Ecto neural progenitor cell (in vitro differentiated cells): Measurements from ENCODE around the gene POMGNT2.
"Not testable (repeated sequence)": the region's sequence is repeated elsewhere in the genome, so short reads cannot be mapped to it uniquely, and the experiment has no call there.

ENCODE experiments used
- DNase-seq: peaks from one replicate; pipeline ENCODE4 v3.0.0-alpha.2; 2018; ENCODE audit warnings: low spot score

POMGNT2 gene

GRCh38 chr3:43075904-43076661 lies 29.8 kb downstream of the POMGNT2 start:
- no peak for DNase-seq

- no peak for DNase-seq
These were observed 30.8 kb downstream of the POMGNT2 start for GRCh38 chr3:43074901-43075689.

- DNase-seq: no peak
These were observed 31.4 kb downstream of the POMGNT2 start for GRCh38 chr3:43074482-43074881.

GRCh38 chr3:43073836-43074220 lies 32.1 kb downstream of the POMGNT2 start:
- no peak for DNase-seq

GRCh38 chr3:43073116-43073835 lies 32.6 kb downstream of the POMGNT2 start:
- no peak for DNase-seq

- no peak for DNase-seq
These were observed 33.5 kb downstream of the POMGNT2 start for GRCh38 chr3:43072361-43072760.

GRCh38 chr3:43071313-43071893 lies 34.5 kb downstream of the POMGNT2 start:
- DNase-seq: no peak

- not testable (repeated sequence) for DNase-seq
These were observed 35.2 kb downstream of the POMGNT2 start for GRCh38 chr3:43070670-43071069.

- no peak for DNase-seq
These were observed 42.8 kb downstream of the POMGNT2 start for GRCh38 chr3:43063114-43063513.

- no peak for DNase-seq
These were observed 43.3 kb downstream of the POMGNT2 start for GRCh38 chr3:43062564-43063040.

- no peak for DNase-seq
These were observed 43.8 kb downstream of the POMGNT2 start for GRCh38 chr3:43062040-43062563.

- no peak for DNase-seq
These were observed 44.6 kb downstream of the POMGNT2 start for GRCh38 chr3:43061101-43061895.

GRCh38 chr3:43059456-43059855 lies 46.4 kb downstream of the POMGNT2 start:
- DNase-seq: no peak

GRCh38 chr3:43055806-43056770 lies 49.8 kb downstream of the POMGNT2 start:
- no peak for DNase-seq

- no peak for DNase-seq
These were observed 50.5 kb downstream of the POMGNT2 start for GRCh38 chr3:43055393-43055792.

- no peak for DNase-seq
These were observed 51.1 kb downstream of the POMGNT2 start for GRCh38 chr3:43054754-43055153.

GRCh38 chr3:43053291-43053690 lies 52.6 kb downstream of the POMGNT2 start:
- DNase-seq: no peak

- DNase-seq: no peak
These were observed 57.4 kb downstream of the POMGNT2 start for GRCh38 chr3:43048470-43048869.

- DNase-seq: no peak
These were observed 59.3 kb downstream of the POMGNT2 start for GRCh38 chr3:43046583-43046982.

GRCh38 chr3:43045079-43045478 lies 60.8 kb downstream of the POMGNT2 start:
- not testable (repeated sequence) for DNase-seq
